Measurements from ENCODE around the gene MUC3A. TPM values are rescaled to one million over a fixed set of nuclear protein-coding genes. Genes with fewer than 3 reads are reported as not detected.

Gene MUC3A
- total and polyA plus RNA-seq, 2 of the 4 experiments (the other 2 are of a cell fraction): 0.05 TPM; not detected in 1

DNA sequence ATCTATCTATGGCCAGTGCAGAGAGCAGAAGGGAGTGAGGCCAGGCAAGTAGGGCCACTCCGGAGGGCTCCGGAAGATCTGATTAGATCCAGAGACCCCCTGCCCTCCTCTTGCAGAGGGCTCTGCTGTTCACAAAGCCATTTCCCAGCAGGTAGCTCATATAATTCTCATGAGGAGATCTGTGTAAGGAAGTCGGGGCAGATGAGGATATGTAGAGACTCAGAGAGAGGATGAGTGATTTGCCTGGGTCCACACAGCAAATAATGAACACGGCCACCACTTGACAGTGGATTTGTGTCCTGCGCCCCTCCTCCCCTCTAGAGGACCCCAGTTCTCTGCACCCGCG, 22.6 kb downstream of the MUC3A start:
- Histone ChIP-seq H3K4ac (ENCODE audit: low read depth, low read length) (no peak overlapping the region), H3K27me3 (ENCODE audit: control insufficient read depth, insufficient read depth, low read length) (peaks cover 31% of the 10 kb centered on the region), H3K18ac (ENCODE audit: low read depth, low read length) (no peak overlapping the region), H3K9me3 (ENCODE audit: control insufficient read depth, insufficient read depth, low read length) (peaks cover 8% of the 10 kb centered on the region), H3K4me1 (ENCODE audit: control insufficient read depth, insufficient read depth, low read length) (no peaks in the 10 kb centered on the region), H2AK9ac (replicated peaks; ENCODE audit: low read depth, low read length, poor library complexity) (no peak overlapping the region), H4K5ac (ENCODE audit: low read depth, low read length) (no peak overlapping the region), H3K9me1 (ENCODE audit: insufficient read depth, low read length) (no peaks in the 10 kb centered on the region), H3K79me1 (ENCODE audit: low read depth in 1 of 2, low read length in 2 of 2) (no peaks in the 10 kb centered on the region), H4K20me1 (ENCODE audit: insufficient read depth, low read length) (no peaks in the 10 kb centered on the region; the same call in 1 of the 2 replicates), H4K91ac (ENCODE audit: insufficient read depth, low read depth, low read length) (no peak overlapping the region), H3K27ac (ENCODE audit: insufficient read depth, low read length) (no peak overlapping the region), H2AFZ (replicated peaks; ENCODE audit: low read length, poor library complexity) (no peak overlapping the region), H3K4me2 (ENCODE audit: low read depth, low read length) (no peak overlapping the region), H2BK20ac (ENCODE audit: low read depth, low read length) (no peak overlapping the region), H2BK120ac (ENCODE audit: low read depth, low read length) (no peak overlapping the region), H4K8ac (ENCODE audit: low read depth in 2 of 2, low read length in 2 of 2) (no peak overlapping the region), H2BK15ac (ENCODE audit: low read depth, low read length) (no peak overlapping the region), H3K9ac (ENCODE audit: low read depth, low read length) (no peak overlapping the region), H3K4me3 (ENCODE audit: insufficient read depth, low read depth, low read length) (no peak overlapping the region), H3K36me3 (ENCODE audit: control insufficient read depth, insufficient read depth, low read length) (no peaks in the 10 kb centered on the region), H3K23ac (ENCODE audit: low read depth, low read length) (no peak overlapping the region), H3K56ac (ENCODE audit: extremely low read depth, insufficient read depth, low read length) (no peak overlapping the region), H3K14ac (replicated peaks; ENCODE audit: low read depth, low read length) (no peak overlapping the region), H2BK5ac (ENCODE audit: low read depth, low read length, poor library complexity, severe bottlenecking) (no peak overlapping the region), H2AK5ac (ENCODE audit: low read depth, low read length) (no peak overlapping the region)
- ChIA-PET CTCF (no interaction called here), POLR2A (ENCODE audit: unreplicated experiment) (no interaction called here)
- dilution Hi-C loops (cut with HindIII; ENCODE audit: low sequenced_read_pairs, unreplicated experiment) (no loop called here), in situ Hi-C loops (cut with MboI; ENCODE audit: low sequenced_read_pairs) (loop anchor here (25.0 kb wide), 1 partner anchor 490 kb away; no protein-coding TSS in a partner anchor), intact Hi-C loops (cut with micrococcal nuclease) (no loop called here)
- TF ChIP-seq BHLHE40 (IDR thresholded peaks at IDR 0.05; ENCODE audit: low read depth, low read length): no peak
- no peak for TF ChIP-seq MXI1 (IDR thresholded peaks at IDR 0.05; ENCODE audit: borderline replicate concordance, low read depth, low read length)
- TF ChIP-seq, protein P1, sequence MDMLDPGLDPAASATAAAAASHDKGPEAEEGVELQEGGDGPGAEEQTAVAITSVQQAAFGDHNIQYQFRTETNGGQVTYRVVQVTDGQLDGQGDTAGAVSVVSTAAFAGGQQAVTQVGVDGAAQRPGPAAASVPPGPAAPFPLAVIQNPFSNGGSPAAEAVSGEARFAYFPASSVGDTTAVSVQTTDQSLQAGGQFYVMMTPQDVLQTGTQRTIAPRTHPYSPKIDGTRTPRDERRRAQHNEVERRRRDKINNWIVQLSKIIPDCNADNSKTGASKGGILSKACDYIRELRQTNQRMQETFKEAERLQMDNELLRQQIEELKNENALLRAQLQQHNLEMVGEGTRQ (IDR thresholded peaks at IDR 0.05; ENCODE audit: low read depth, low read length): no peak
- no peak for DNase-seq
- BruUV-seq (replicated peaks): no TSS peak
- no peak for ATAC-seq (ENCODE audit: low read depth)
- 63% methylated on average over 2 of the region's 7 CpGs; no CpG with 5 or more reads in 1 of the 2 experiments for WGBS, 2 experiments (ENCODE audit: extremely low coverage in 2 of 2, insufficient read length in 1 of 2)
